WERI-Rb-1 (cell line): Measurements from ENCODE around the gene TAAR8.
"Not testable (repeated sequence)": the region's sequence is repeated elsewhere in the genome, so short reads cannot be mapped to it uniquely, and the experiment has no call there.

Experiments used
- DNase-seq: peaks from one replicate; pipeline ENCODE4 v3.0.0-alpha.2; 2020
- H3K27ac ChIP-seq: fragments of 250-450 bp; sonication (Bioruptor Pico); 2 replicates; pipeline ENCODE4 v1.5.1; 2020; ENCODE audit warnings: mild to moderate bottlenecking, moderate library complexity
- H3K27me3 ChIP-seq: fragments of 250-450 bp; sonication (Bioruptor Pico); 2 replicates; pipeline ENCODE4 v1.5.1; 2021; ENCODE audit warnings: mild to moderate bottlenecking, low read depth, moderate library complexity; ENCODE audit not compliant: insufficient read depth, severe bottlenecking
- H3K36me3 ChIP-seq: fragments of 250-450 bp; sonication (Bioruptor Pico); 2 replicates; pipeline ENCODE4 v1.5.1; 2020; ENCODE audit warnings: mild to moderate bottlenecking, moderate library complexity
- H3K4me3 ChIP-seq: 2 replicates; pipeline ENCODE4 v1.5.1; 2011; ENCODE audit warnings: low read depth, mild to moderate bottlenecking, control low read depth, low read length
- H3K9me3 ChIP-seq: fragments of 250-450 bp; sonication (Bioruptor Pico); 2 replicates; pipeline ENCODE4 v1.5.1; 2021; ENCODE audit warnings: mild to moderate bottlenecking, moderate library complexity; ENCODE audit not compliant: severe bottlenecking
- TF ChIP-seq, protein P1 (sequence below): IDR thresholded peaks from 2 replicates; pipeline ENCODE4 v1.5.1; 2011; ENCODE audit warnings: low read depth, mild to moderate bottlenecking, control low read depth, inconsistent platforms, low read length

The TAAR8 gene

DNA sequence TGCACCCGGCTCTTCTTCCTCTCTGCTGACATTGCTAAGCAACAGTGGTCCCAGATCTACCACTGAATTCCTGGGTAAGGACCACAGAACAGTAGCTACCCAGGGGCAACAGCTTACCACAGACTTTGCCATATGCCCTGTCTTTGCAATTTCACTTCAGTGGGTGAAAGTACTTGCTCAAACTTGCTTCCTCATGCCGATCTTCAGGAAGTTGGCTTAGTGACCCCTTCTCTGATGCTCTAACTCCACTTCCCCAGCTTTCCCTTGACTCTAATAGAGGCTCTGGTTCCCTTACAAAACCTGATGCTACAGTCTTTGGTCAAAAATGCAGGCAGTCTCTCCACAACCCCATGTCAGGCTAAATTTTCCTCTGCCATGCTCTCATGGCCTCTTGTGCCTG, 40.4 kb downstream of the TAAR8 start:
- Histone ChIP-seq H3K36me3 (no peaks in the 10 kb centered on the region), H3K4me3 (no peak overlapping the region), H3K27me3 (peaks cover 66% of the 10 kb centered on the region), H3K27ac (no peak overlapping the region), H3K9me3 (no peaks in the 10 kb centered on the region)
- no peak for DNase-seq
- TF ChIP-seq, protein P1, sequence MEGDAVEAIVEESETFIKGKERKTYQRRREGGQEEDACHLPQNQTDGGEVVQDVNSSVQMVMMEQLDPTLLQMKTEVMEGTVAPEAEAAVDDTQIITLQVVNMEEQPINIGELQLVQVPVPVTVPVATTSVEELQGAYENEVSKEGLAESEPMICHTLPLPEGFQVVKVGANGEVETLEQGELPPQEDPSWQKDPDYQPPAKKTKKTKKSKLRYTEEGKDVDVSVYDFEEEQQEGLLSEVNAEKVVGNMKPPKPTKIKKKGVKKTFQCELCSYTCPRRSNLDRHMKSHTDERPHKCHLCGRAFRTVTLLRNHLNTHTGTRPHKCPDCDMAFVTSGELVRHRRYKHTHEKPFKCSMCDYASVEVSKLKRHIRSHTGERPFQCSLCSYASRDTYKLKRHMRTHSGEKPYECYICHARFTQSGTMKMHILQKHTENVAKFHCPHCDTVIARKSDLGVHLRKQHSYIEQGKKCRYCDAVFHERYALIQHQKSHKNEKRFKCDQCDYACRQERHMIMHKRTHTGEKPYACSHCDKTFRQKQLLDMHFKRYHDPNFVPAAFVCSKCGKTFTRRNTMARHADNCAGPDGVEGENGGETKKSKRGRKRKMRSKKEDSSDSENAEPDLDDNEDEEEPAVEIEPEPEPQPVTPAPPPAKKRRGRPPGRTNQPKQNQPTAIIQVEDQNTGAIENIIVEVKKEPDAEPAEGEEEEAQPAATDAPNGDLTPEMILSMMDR, result no peak

DNA sequence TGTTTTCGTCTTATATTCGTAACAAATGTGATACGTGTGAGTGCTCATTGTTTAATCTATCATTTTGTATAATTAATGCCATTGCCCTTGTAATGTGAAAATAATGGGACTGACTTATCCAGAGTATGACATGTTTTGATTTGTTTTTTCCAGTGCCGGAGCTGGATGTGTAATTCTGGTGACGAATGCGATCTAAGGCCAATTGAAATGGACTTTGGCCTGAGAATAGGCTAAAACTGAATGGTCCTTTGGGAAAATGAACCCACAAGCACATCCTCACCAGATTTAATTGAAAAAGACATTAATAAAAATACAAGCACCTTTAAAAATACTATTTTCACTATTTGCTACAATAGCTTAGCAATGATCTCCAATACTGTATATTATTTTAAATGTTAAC, 43.7 kb downstream of the TAAR8 start:
- no peak overlapping the region for H3K4me3 ChIP-seq
- no peaks in the 10 kb centered on the region for H3K9me3 ChIP-seq
- peaks cover 74% of the 10 kb centered on the region for H3K27me3 ChIP-seq
- H3K36me3 ChIP-seq, result no peaks in the 10 kb centered on the region
- DNase-seq, result no peak
- TF ChIP-seq, protein P1, result no peak
- H3K27ac ChIP-seq, result no peak overlapping the region

DNA sequence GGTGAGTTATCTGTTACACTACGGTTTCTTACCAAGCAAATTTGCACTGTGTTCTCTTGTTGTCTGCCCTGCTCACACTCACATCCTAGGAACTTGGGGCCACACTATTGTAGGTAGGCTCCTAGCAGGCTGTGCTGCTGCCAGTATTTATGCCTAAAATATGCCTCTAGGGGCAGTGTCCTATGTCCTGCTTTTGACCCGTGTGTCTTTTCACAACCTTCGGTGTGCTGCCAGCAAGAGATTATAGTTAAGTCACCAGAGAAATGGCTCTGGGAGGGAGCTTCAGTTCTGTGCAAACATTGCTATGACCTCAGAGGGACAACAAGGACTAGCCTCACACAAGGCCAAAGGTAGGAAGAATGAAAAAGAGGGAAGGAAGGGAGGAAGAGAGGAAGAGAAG, 46.0 kb downstream of the TAAR8 start:
- no peak overlapping the region for H3K27ac ChIP-seq
- peaks cover 72% of the 10 kb centered on the region for H3K27me3 ChIP-seq
- H3K4me3 ChIP-seq, result no peak overlapping the region
- DNase-seq, result peak; percentile 12
- no peaks in the 10 kb centered on the region for H3K36me3 ChIP-seq
- no peaks in the 10 kb centered on the region for H3K9me3 ChIP-seq
- TF ChIP-seq, protein P1, result peak; percentile 51

DNA sequence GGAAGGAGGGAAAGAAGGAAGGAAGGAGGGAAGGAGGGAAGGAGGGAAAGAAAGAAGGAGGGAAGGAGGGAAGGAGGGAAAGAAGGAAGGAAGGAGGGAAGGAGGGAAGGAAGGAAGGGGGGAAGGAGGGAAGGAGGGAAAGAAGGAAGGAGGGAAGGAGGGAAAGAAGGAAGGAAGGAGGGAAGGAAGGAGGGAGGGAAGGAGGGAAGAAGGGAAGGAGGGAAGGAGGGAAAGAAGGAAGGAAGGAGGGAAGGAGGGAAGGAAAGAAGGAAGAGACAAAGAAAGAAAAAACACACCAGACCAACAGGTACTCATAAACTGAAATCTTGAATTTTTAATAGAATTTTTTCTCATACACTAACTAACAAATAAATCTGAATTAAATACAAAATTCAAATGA, 48.4 kb downstream of the TAAR8 start:
- not testable (repeated sequence) for H3K36me3 ChIP-seq, H3K9me3 ChIP-seq, DNase-seq, H3K4me3 ChIP-seq, H3K27ac ChIP-seq
- H3K27me3 ChIP-seq, result peaks cover 65% of the 10 kb centered on the region
